Measurements from ENCODE around the gene BACE2. TPM values are rescaled to one million over a fixed set of nuclear protein-coding genes. Genes with fewer than 3 reads are reported as not detected.

Gene BACE2
- total RNA-seq, 4 donors from 2014 or later = 31.9 to 63.4 (median 50.0) TPM

DNA sequence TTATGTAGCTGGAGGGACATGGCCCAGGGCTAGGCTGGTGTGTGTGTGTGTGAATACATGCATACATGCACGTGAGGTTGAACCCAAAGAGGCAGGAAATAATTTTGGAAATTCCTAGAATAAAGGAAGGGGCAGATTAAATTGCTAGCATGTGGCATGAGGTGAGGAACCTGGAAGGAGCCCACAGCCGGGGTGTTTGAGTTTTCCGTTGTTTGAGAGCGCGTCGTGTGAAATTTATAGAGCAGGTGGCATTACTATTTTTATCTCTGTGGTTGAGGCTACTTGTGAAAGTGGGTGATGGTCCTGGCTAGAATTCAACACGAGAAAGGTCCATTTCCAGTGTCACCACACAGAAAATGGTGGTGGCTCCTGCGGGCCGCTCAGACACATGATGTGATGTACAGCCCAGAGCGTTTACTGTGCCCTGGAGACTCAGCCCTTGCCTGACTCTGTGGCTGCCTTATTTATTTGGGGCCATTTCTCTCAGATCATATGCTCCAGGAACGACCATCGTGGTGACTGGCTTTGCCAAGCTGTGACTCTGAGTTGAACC is 48.0 kb downstream of the BACE2 start:
- H3K9me3 ChIP-seq = no peaks in the 10 kb centered on the region
- peaks cover 0 to 11% of the 10 kb centered on the region in 2 donors for H3K36me3 ChIP-seq
- H3K4me3 ChIP-seq = no peak overlapping the region
- H3K27me3 ChIP-seq = no peaks in the 10 kb centered on the region
- H3K4me1 ChIP-seq = peaks cover 0 to 29% (median 4%) of the 10 kb centered on the region in 3 donors
- no peak for TF ChIP-seq POLR2A (IDR thresholded peaks at IDR 0.05)
- no peak for TF ChIP-seq POLR2AphosphoS5 (IDR thresholded peaks at IDR 0.05)
- no peak for TF ChIP-seq EP300 (IDR thresholded peaks at IDR 0.05)
- TF ChIP-seq, protein P1, sequence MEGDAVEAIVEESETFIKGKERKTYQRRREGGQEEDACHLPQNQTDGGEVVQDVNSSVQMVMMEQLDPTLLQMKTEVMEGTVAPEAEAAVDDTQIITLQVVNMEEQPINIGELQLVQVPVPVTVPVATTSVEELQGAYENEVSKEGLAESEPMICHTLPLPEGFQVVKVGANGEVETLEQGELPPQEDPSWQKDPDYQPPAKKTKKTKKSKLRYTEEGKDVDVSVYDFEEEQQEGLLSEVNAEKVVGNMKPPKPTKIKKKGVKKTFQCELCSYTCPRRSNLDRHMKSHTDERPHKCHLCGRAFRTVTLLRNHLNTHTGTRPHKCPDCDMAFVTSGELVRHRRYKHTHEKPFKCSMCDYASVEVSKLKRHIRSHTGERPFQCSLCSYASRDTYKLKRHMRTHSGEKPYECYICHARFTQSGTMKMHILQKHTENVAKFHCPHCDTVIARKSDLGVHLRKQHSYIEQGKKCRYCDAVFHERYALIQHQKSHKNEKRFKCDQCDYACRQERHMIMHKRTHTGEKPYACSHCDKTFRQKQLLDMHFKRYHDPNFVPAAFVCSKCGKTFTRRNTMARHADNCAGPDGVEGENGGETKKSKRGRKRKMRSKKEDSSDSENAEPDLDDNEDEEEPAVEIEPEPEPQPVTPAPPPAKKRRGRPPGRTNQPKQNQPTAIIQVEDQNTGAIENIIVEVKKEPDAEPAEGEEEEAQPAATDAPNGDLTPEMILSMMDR (IDR thresholded peaks at IDR 0.05) = no peak
- 90 to 95% methylated on average over 7 to 9 of the region's 12 CpGs for WGBS, 2 donors (ENCODE audit: low coverage in 1 of 2)
- no peak overlapping the region for H3K27ac ChIP-seq
- ATAC-seq = no peak

DNA sequence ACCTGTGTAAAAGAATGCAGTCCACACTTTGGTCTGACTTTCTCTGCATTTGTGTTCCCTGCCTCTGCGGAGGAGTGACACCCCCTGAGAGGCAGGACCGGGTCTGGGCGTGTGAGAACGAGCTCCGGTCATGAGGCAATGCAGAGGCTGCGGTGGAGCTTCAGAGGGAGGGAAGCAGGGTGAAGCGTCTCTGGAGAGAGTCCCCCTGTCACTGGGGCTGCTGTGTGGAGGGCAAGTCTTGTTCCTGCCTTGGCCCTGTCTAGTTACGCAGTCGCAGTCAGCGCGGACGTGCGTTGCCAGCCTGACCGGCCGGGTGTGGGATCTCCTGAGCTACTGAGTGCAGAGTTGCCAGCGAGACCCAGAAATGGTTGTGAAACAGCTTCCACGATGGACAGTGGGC is 48.5 kb downstream of the BACE2 start:
- no peak overlapping the region for H3K4me3 ChIP-seq
- H3K4me1 ChIP-seq = peaks cover 0 to 25% (median 4%) of the 10 kb centered on the region in 3 donors
- peak overlapping the region in 1 of 4 donors; percentile 21 for H3K27ac ChIP-seq
- TF ChIP-seq POLR2A (IDR thresholded peaks at IDR 0.05) (peak in 1 of 2 donors; percentile 18), POLR2AphosphoS5 (IDR thresholded peaks at IDR 0.05) (no peak), EP300 (IDR thresholded peaks at IDR 0.05) (no peak)
- TF ChIP-seq, protein P1 (IDR thresholded peaks at IDR 0.05) = no peak
- WGBS, 2 donors (ENCODE audit: low coverage in 1 of 2) = 68 to 96% methylated on average over 4 to 9 of the region's 17 CpGs
- no peaks in the 10 kb centered on the region for H3K27me3 ChIP-seq
- no peak for ATAC-seq
- H3K36me3 ChIP-seq = peaks cover 0 to 5% of the 10 kb centered on the region in 2 donors
- no peaks in the 10 kb centered on the region for H3K9me3 ChIP-seq

DNA sequence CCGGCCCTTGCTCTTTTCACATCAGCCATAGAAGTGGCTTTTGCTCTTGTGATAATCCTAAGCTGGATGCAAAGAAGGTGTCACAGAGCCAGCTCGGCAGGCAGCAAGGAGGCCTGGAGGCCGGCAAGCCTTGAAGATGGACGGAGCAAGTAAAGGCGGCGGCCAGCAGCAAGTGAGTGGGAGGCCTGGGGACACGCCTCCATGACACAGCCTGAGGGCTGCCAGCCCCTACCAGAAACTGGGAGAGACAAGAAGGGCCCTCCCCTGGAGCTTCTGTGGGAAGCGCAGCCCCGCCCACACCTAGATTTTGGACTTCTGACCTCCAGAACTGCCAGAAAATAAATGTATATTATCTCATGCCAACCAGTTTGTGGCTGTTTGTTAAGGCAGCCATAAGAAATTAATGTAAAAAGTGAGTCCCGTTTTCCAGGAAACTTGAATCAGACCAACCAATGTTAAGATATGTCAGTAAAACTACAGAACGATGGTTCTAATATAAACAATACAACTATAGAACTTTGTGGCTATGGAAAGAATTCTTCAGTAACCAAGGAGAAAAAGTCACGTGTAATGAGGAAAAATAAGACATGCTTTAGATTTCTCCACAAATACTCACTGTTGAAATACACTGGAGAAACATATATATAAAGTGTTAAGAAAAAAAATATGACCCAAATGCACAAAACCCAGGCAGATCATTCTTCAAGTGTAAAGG is 49.9 kb downstream of the BACE2 start:
- Histone ChIP-seq H3K27me3 (no peaks in the 10 kb centered on the region), H3K4me3 (no peak overlapping the region), H3K9me3 (no peaks in the 10 kb centered on the region), H3K27ac (peak overlapping the region in 3 of 4 donors; percentile 16 to 22 (median 21)), H3K4me1 (peaks cover 0 to 20% (median under 1%) of the 10 kb centered on the region in 3 donors), H3K36me3 (peaks cover 0 to 3% of the 10 kb centered on the region in 2 donors)
- 17 to 27% methylated on average over 3 to 6 of the region's 12 CpGs for WGBS, 2 donors (ENCODE audit: low coverage in 1 of 2)
- no peak for TF ChIP-seq POLR2A (IDR thresholded peaks at IDR 0.05)
- TF ChIP-seq, protein P1 (IDR thresholded peaks at IDR 0.05) = no peak
- TF ChIP-seq EP300 (IDR thresholded peaks at IDR 0.05) = no peak
- no peak for TF ChIP-seq POLR2AphosphoS5 (IDR thresholded peaks at IDR 0.05)
- ATAC-seq = peak; percentile 83

- Histone ChIP-seq H3K4me1 (peaks cover 0 to 18% (median 0%) of the 10 kb centered on the region in 3 donors), H3K4me3 (no peak overlapping the region), H3K36me3 (peaks cover 0 to 3% of the 10 kb centered on the region in 2 donors), H3K27ac (no peak overlapping the region), H3K9me3 (no peaks in the 10 kb centered on the region), H3K27me3 (no peaks in the 10 kb centered on the region)
- TF ChIP-seq, protein P1 (IDR thresholded peaks at IDR 0.05) = no peak
- TF ChIP-seq POLR2A (IDR thresholded peaks at IDR 0.05) = no peak
- TF ChIP-seq POLR2AphosphoS5 (IDR thresholded peaks at IDR 0.05) = no peak
- TF ChIP-seq EP300 (IDR thresholded peaks at IDR 0.05) = no peak
- no peak for ATAC-seq
- 75 to 94% methylated on average over 3 to 11 of the region's 14 CpGs for WGBS, 2 donors (ENCODE audit: low coverage in 1 of 2)
These were observed 51.7 kb downstream of the BACE2 start for GRCh38 chr21:41219498-41220207.
